Neural cell (in vitro differentiated cells): ENCODE results near the gene LRRK2.

ENCODE experiments used
- CTCF ChIP-seq: fragments of 450-650 bp; IDR thresholded peaks from 2 replicates; pipeline ENCODE4 v1.5.1; 2014; ENCODE audit warnings: antibody characterized with exemption, mild to moderate bottlenecking, moderate library complexity; ENCODE audit not compliant: poor library complexity, severe bottlenecking
- EP300 ChIP-seq: fragments of 450-650 bp; conservative IDR thresholded peaks from 2 replicates; pipeline ENCODE4 v1.6.1; 2014; ENCODE audit warnings: antibody characterized with exemption, mild to moderate bottlenecking, moderate library complexity; ENCODE audit not compliant: poor library complexity, severe bottlenecking
- EZH2 ChIP-seq: fragments of 200-600, 300-800 bp; shearing (Covaris generic), sonication (generic); IDR thresholded peaks from 2 replicates; pipeline ENCODE4 v1.6.1; 2014; ENCODE audit warnings: antibody characterized with exemption, low read length, borderline replicate concordance, mild to moderate bottlenecking; ENCODE audit not compliant: insufficient read depth, poor library complexity, severe bottlenecking
- MXI1 ChIP-seq: fragments of 450-650 bp; conservative IDR thresholded peaks from 2 replicates; pipeline ENCODE4 v1.6.1; 2014; ENCODE audit warnings: antibody characterized with exemption, mild to moderate bottlenecking; ENCODE audit not compliant: poor library complexity, severe bottlenecking
- POLR2AphosphoS5 ChIP-seq: IDR thresholded peaks from 2 replicates; pipeline ENCODE4 v1.6.1; 2012
- RAD21 ChIP-seq: fragments of 450-650 bp; conservative IDR thresholded peaks from 2 replicates; pipeline ENCODE4 v1.6.1; 2014; ENCODE audit warnings: antibody characterized with exemption, mild to moderate bottlenecking, moderate library complexity
- TAF1 ChIP-seq: IDR thresholded peaks from 2 replicates; pipeline ENCODE4 v1.6.1; 2012; ENCODE audit warnings: low read depth

- TF ChIP-seq CTCF (no peak), MXI1 (no peak), TAF1 (no peak), EZH2 (no peak), RAD21 (no peak), POLR2AphosphoS5 (no peak), EP300 (no peak)
Observed at GRCh38 chr12:40310211-40310610, 85.4 kb downstream of the LRRK2 start.
